Natural killer cell (primary cell): ENCODE results near the gene DIAPH2. TPM values are rescaled to one million over a fixed set of nuclear protein-coding genes. Genes with fewer than 3 reads are reported as not detected.

Experiments
- ATAC-seq, 3 donors: fragments of 150-1000 bp in 2 of 3; fragments of 200-7000 bp in 1 of 3; cut with Tn5 transposase; 1 replicate in 1 of 3; 2 replicates in 2 of 3; pipeline ENCODE4 v1.10.0; 2021; ENCODE audit warnings: mild to moderate bottlenecking in 2 of 3, moderate library complexity in 2 of 3
- DNase-seq, 2 donors: peaks; one replicate each; pipeline versions ENCODE4 v3.0.0 to v3.0.0-alpha.2; 2013 to 2021; ENCODE audit warnings: mixed read lengths in 1 of 2
- H3K27ac ChIP-seq: one replicate; pipeline ENCODE4 v1.5.1; 2013; ENCODE audit warnings: mild to moderate bottlenecking, low read length
- H3K27me3 ChIP-seq: one replicate; pipeline ENCODE4 v1.6.1; 2013; ENCODE audit warnings: low read length; ENCODE audit not compliant: control insufficient read depth, insufficient read depth
- H3K36me3 ChIP-seq: one replicate; pipeline ENCODE4 v1.6.1; 2013; ENCODE audit warnings: low read length; ENCODE audit not compliant: control insufficient read depth, insufficient read depth
- H3K4me1 ChIP-seq: one replicate; pipeline ENCODE4 v1.6.1; 2013; ENCODE audit warnings: low read length; ENCODE audit not compliant: control insufficient read depth, insufficient read depth
- H3K4me3 ChIP-seq: one replicate; pipeline ENCODE4 v1.5.1; 2013; ENCODE audit warnings: low read length
- H3K9me3 ChIP-seq: one replicate; pipeline ENCODE4 v1.6.1; 2013; ENCODE audit warnings: low read length; ENCODE audit not compliant: control insufficient read depth, insufficient read depth
- H3K27ac Mint-ChIP-seq, 2 donors: one replicate each; pipeline ENCODE4 v1.8.0; 2022; ENCODE audit warnings: mild to moderate bottlenecking in 2 of 2, mixed read lengths in 2 of 2, moderate library complexity in 1 of 2
- H3K27me3 Mint-ChIP-seq, 2 donors: one replicate each; pipeline ENCODE4 v1.8.0; 2022; ENCODE audit warnings: low read depth in 2 of 2, mixed read lengths in 2 of 2
- H3K36me3 Mint-ChIP-seq: one replicate; pipeline ENCODE4 v1.8.0; 2022; ENCODE audit warnings: mixed read lengths
- H3K4me1 Mint-ChIP-seq, 2 donors: one replicate each; pipeline ENCODE4 v1.8.0; 2022; ENCODE audit warnings: mixed read lengths in 2 of 2
- H3K4me3 Mint-ChIP-seq: one replicate; pipeline ENCODE4 v1.8.0; 2022; ENCODE audit warnings: mild to moderate bottlenecking, moderate library complexity, mixed read lengths
- H3K9me3 Mint-ChIP-seq, 2 donors: one replicate each; pipeline ENCODE4 v1.8.0; 2022; ENCODE audit warnings: mixed read lengths in 2 of 2
- CTCF ChIP-seq: fragments of 200-600 bp; IDR thresholded peaks from one replicate; pipeline ENCODE4 v1.8.0; 2022; ENCODE audit warnings: antibody characterized with exemption
- WGBS: methylation state at CpG from one replicate; pipeline ENCODE4 v1.1.7; 2013; ENCODE audit warnings: missing lambda C conversion rate; ENCODE audit not compliant: insufficient coverage; 5-methylcytosine and 5-hydroxymethylcytosine counted together
- intact Hi-C: fragments of 100-400 bp; cut with micrococcal nuclease; formaldehyde crosslinking; loops from one replicate; pipeline ENCODE4 v1.14.2; 2022
- total RNA-seq, 4 donors: library from RNA; stranded (reverse); fragments of 120-200 nt in 1 of 4; gene quantifications; one replicate each; pipeline versions ENCODE4 v1.2.3 to v1.2.4, GENCODE V29; 2013 to 2022

The DIAPH2 gene
- total RNA-seq, 3 donors from 2014 or later (not counting 1 experiment from before 2014, with no cell fraction given): 17.0 to 18.2 (median 17.0) TPM

DNA sequence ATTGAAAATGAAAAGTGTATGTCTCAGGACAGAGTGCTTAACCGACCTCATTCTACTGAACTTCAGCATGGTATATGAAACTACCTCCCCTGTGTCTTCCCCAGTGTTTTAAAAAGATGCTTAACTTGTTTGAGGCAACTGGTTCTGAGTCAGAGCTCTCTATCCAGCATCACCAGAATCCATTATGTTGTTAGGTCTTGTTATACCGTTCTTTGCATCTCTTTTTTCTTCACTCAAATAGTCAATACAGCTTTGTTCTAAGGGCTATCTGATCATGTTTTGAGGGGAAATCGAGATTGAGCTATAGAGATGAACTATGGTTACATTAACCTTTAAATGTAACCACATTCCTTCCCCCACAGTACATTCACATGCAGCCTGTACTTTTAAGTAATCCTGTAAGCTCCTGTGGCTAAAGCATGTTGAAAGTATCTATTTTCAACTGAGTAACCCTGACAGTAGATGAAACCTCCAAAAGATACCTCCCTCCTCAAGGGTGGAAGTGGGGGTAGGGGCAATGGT lies 713.4 kb downstream of the DIAPH2 start:
- ATAC-seq (no peak), DNase-seq (no peak)
- Histone ChIP-seq H3K27me3 (no peaks in the 10 kb centered on the region), H3K4me3 (no peak overlapping the region), H3K27ac (no peak overlapping the region), H3K36me3 (no peaks in the 10 kb centered on the region), H3K4me1 (no peaks in the 10 kb centered on the region), H3K9me3 (no peaks in the 10 kb centered on the region)
- H3K9me3 Mint-ChIP-seq: no peaks in the 10 kb centered on the region
- no CpG with 5 or more reads among the region's 3 CpGs for WGBS
- intact Hi-C loops: no loop called here
- H3K4me3 Mint-ChIP-seq: no peak overlapping the region
- no peak for TF ChIP-seq CTCF
- H3K4me1 Mint-ChIP-seq: peaks cover 15 to 16% of the 10 kb centered on the region in 2 donors
- no peaks in the 10 kb centered on the region for H3K36me3 Mint-ChIP-seq
- H3K27ac Mint-ChIP-seq: no peak overlapping the region
- H3K27me3 Mint-ChIP-seq: no peaks in the 10 kb centered on the region

DNA sequence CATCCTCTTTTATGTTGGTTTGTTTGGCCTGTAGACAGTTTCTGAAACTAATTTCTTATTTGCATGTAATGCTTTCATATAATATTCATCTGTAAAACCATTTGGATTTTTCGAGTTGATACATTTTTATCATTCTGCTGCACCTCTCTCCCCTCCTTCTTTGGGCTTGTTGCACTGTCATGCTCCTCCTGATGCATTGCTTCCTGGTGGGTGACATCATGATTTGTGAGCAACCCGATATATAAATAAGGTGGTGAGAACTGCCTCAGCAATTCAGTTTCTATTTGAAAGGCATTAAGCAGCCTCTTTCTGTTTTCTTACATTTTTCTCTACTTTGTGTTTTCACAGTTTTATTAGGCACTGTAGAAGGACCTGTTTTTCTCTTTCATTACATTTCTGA lies 714.8 kb downstream of the DIAPH2 start:
- intact Hi-C loops: no loop called here
- Histone ChIP-seq H3K4me1 (no peaks in the 10 kb centered on the region), H3K27me3 (no peaks in the 10 kb centered on the region), H3K36me3 (no peaks in the 10 kb centered on the region), H3K27ac (no peak overlapping the region), H3K4me3 (no peak overlapping the region), H3K9me3 (no peaks in the 10 kb centered on the region)
- DNase-seq (no peak), ATAC-seq (no peak)
- peak overlapping the region in 1 of 2 donors; percentile 42 for H3K27ac Mint-ChIP-seq
- H3K36me3 Mint-ChIP-seq: no peaks in the 10 kb centered on the region
- H3K4me3 Mint-ChIP-seq: no peak overlapping the region
- H3K4me1 Mint-ChIP-seq: peaks cover 15 to 16% of the 10 kb centered on the region in 2 donors
- TF ChIP-seq CTCF: no peak
- no peaks in the 10 kb centered on the region for H3K9me3 Mint-ChIP-seq
- no peaks in the 10 kb centered on the region for H3K27me3 Mint-ChIP-seq
- no CpG with 5 or more reads among the region's 2 CpGs for WGBS

DNA sequence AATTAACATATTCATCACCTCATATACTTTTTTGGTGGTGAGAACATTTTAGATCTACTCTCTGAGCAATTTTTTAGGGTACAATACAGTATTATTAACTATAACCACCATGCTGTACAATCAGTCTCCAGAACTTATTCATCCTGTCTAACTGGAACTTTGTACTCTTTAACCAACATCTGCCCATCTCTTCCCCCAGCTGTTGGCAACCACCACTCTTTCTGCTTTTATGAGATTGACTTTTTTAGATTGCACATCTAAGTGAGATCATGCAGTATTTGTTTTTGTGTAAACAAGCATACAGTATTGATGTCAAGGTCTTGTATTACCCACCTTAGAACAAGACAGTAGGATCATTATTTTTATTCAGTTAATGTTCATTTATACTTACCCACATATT lies 715.9 kb downstream of the DIAPH2 start:
- Mint-ChIP-seq H3K36me3 (no peaks in the 10 kb centered on the region), H3K4me3 (no peak overlapping the region), H3K9me3 (no peaks in the 10 kb centered on the region), H3K27me3 (no peaks in the 10 kb centered on the region), H3K27ac (no peak overlapping the region), H3K4me1 (peaks cover 15 to 16% of the 10 kb centered on the region in 2 donors)
- DNase-seq (no peak), ATAC-seq (no peak)
- Histone ChIP-seq H3K9me3 (no peaks in the 10 kb centered on the region), H3K4me3 (no peak overlapping the region), H3K36me3 (no peaks in the 10 kb centered on the region), H3K27ac (no peak overlapping the region), H3K4me1 (no peaks in the 10 kb centered on the region), H3K27me3 (no peaks in the 10 kb centered on the region)
- intact Hi-C loops: no loop called here
- TF ChIP-seq CTCF: no peak

DNA sequence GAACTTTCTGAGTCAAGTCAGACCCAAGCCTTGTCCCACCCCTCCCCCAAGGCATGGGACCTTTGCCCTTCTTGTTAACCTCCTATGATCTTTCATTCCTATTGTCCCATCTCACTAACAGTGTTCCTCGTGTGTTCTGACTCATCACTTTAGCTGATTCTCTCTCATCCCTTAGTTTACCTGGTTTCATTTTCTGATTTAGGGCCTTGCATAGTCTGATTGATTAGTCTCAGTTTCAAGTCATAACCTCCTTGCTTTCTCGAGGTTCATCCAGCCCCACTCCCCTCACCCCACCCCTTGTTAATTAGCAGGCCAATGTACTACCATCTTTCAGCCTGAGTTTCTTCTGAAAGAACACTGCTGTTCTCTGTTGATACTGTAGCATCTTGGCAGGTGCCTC lies 716.5 kb downstream of the DIAPH2 start:
- Histone ChIP-seq H3K4me1 (no peaks in the 10 kb centered on the region), H3K27me3 (no peaks in the 10 kb centered on the region), H3K27ac (no peak overlapping the region), H3K4me3 (no peak overlapping the region), H3K36me3 (no peaks in the 10 kb centered on the region), H3K9me3 (no peaks in the 10 kb centered on the region)
- 68% methylated on average over 2 of the region's 2 CpGs for WGBS
- no peak for TF ChIP-seq CTCF
- no peaks in the 10 kb centered on the region for H3K36me3 Mint-ChIP-seq
- peaks cover 15 to 16% of the 10 kb centered on the region in 2 donors for H3K4me1 Mint-ChIP-seq
- DNase-seq: no peak
- no peak for ATAC-seq
- no peak overlapping the region for H3K4me3 Mint-ChIP-seq
- intact Hi-C loops: no loop called here
- no peak overlapping the region for H3K27ac Mint-ChIP-seq
- no peaks in the 10 kb centered on the region for H3K27me3 Mint-ChIP-seq
- H3K9me3 Mint-ChIP-seq: no peaks in the 10 kb centered on the region
